GM19043 (cell line): ENCODE data around the gene DCST2.

Experiments
- ATAC-seq: cut with Tn5 transposase; IDR thresholded peaks from one replicate; pipeline ENCODE4 v1.9.1; 2021; ENCODE audit warnings: low read depth; ENCODE audit not compliant: unreplicated experiment

The DCST2 gene

GRCh38 chr1:155050560-155051341 lies 17.2 kb upstream of the DCST2 start, which contains the start of gene ADAM15:
ADAM15 (plus strand) TSS chr1:155051316; CDS start chr1:155051387, 71 bp downstream.
- ATAC-seq: peak; percentile 56

GRCh38 chr1:155049651-155050559 lies 16.3 kb upstream of the DCST2 start:
- ATAC-seq: no peak

- no peak for ATAC-seq
Measured at GRCh38 chr1:155048449-155049334, 15.1 kb upstream of the DCST2 start.

- no peak for ATAC-seq
Measured at GRCh38 chr1:155044812-155045657, 11.5 kb upstream of the DCST2 start.

- no peak for ATAC-seq
Measured at GRCh38 chr1:155044365-155044764, 10.8 kb upstream of the DCST2 start.

- ATAC-seq: no peak
Measured at GRCh38 chr1:155043793-155044192, 10.2 kb upstream of the DCST2 start.

GRCh38 chr1:155043301-155043702 lies 9.7 kb upstream of the DCST2 start:
- ATAC-seq: no peak

- no peak for ATAC-seq
Measured at GRCh38 chr1:155042789-155043188, 9.2 kb upstream of the DCST2 start.

GRCh38 chr1:155040358-155041093 lies 6.9 kb upstream of the DCST2 start:
- ATAC-seq: no peak

- ATAC-seq: no peak
Measured at GRCh38 chr1:155039308-155039669, 5.7 kb upstream of the DCST2 start.

- no peak for ATAC-seq
Measured at GRCh38 chr1:155038602-155039307, 5.2 kb upstream of the DCST2 start.

GRCh38 chr1:155037851-155038441 lies 4.4 kb upstream of the DCST2 start:
- ATAC-seq: no peak

GRCh38 chr1:155037043-155037442 lies 3.5 kb upstream of the DCST2 start:
- ATAC-seq: no peak

GRCh38 chr1:155035936-155036335 lies 2.4 kb upstream of the DCST2 start:
- no peak for ATAC-seq

- ATAC-seq: no peak
Measured at GRCh38 chr1:155034318-155035208, 982 bp upstream of the DCST2 start.

GRCh38 chr1:155032886-155033285 lies 695 bp downstream of the DCST2 start:
- no peak for ATAC-seq

GRCh38 chr1:155030899-155031298 lies 2.7 kb downstream of the DCST2 start:
- ATAC-seq: no peak
